ENCODE measurements around the gene TMEM200B.
"Not testable (repeated sequence)": the region's sequence is repeated elsewhere in the genome, so short reads cannot be mapped to it uniquely, and the experiment has no call there.

Gene TMEM200B

DNA sequence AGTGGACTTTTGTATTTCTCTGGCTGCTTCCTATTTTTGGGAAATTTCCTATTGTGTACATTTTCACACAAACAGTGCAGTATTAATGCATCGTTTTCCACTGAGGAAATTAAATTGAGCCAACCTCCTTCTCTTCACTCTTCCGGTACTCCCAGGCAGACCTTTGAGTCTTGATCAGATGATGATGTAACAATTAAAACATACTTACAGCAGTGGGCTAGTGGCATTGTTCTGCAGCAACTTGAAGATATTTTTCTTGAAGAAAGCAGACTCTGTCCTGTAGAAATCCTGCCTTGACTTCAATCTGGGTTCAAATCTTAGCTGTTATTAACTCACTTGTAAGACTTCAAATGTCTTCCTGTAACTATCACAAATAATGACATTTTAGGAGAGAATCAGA, 19.0 kb upstream of the TMEM200B start:
- TF ChIP-seq, protein P1, sequence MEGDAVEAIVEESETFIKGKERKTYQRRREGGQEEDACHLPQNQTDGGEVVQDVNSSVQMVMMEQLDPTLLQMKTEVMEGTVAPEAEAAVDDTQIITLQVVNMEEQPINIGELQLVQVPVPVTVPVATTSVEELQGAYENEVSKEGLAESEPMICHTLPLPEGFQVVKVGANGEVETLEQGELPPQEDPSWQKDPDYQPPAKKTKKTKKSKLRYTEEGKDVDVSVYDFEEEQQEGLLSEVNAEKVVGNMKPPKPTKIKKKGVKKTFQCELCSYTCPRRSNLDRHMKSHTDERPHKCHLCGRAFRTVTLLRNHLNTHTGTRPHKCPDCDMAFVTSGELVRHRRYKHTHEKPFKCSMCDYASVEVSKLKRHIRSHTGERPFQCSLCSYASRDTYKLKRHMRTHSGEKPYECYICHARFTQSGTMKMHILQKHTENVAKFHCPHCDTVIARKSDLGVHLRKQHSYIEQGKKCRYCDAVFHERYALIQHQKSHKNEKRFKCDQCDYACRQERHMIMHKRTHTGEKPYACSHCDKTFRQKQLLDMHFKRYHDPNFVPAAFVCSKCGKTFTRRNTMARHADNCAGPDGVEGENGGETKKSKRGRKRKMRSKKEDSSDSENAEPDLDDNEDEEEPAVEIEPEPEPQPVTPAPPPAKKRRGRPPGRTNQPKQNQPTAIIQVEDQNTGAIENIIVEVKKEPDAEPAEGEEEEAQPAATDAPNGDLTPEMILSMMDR (IDR thresholded peaks at IDR 0.05; ENCODE audit: control insufficient read depth, insufficient read depth, low read depth, low read length, missing control alignments): no peak
- DNase-seq (ENCODE audit: low read depth): no peak
- no peak overlapping the region for H3K4me3 ChIP-seq (ENCODE audit: control insufficient read depth, low read depth, low read length)

DNA sequence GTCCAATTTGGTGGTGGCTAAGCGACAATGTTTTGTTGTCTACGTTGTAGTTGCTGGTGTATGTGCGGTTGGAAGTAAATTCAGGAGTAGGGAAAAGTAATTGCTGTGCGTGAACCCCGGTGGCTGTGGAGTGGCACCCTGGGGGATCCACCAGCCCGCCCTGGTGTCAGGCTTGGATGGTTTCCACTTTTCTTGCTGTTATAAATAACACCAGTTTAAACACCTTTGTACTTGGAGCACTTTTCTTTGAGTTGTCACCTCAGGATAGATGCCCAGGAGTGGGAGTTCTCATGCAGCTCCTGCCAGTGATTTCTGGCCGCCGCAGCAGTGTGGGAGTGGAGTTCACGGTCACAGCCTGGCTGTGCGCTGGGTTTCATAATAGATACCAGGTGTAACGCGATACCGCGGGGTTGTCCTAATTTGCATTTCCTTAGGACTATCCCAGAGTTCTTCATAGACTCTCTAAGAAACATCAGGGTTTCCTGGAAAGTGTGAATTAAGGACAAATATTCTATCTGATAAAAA, 12.8 kb upstream of the TMEM200B start:
- TF ChIP-seq, protein P1 (IDR thresholded peaks at IDR 0.05; ENCODE audit: control insufficient read depth, insufficient read depth, low read depth, low read length, missing control alignments): no peak
- DNase-seq (ENCODE audit: low read depth): no peak
- no peak overlapping the region for H3K4me3 ChIP-seq (ENCODE audit: control insufficient read depth, low read depth, low read length)

DNA sequence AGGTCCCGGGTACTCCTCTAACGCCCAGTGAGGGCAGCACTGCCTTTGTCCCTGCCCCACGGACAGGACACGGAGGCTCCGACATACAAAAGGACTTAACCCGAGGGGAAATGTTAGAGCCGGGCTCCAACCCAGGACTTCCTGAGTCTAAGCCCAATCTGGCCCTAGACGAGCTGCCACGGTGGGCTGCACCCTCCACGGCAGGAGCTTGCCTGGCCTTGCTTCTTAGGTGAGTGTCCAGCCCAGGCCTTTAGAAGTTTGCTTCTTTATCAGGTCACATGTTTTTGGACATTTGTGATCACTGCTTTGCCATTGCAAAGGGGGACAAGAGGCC, 11.0 kb upstream of the TMEM200B start:
- no peak for DNase-seq (ENCODE audit: low read depth)
- no peak overlapping the region for H3K4me3 ChIP-seq (ENCODE audit: control insufficient read depth, low read depth, low read length)
- TF ChIP-seq, protein P1 (IDR thresholded peaks at IDR 0.05; ENCODE audit: control insufficient read depth, insufficient read depth, low read depth, low read length, missing control alignments): no peak

DNA sequence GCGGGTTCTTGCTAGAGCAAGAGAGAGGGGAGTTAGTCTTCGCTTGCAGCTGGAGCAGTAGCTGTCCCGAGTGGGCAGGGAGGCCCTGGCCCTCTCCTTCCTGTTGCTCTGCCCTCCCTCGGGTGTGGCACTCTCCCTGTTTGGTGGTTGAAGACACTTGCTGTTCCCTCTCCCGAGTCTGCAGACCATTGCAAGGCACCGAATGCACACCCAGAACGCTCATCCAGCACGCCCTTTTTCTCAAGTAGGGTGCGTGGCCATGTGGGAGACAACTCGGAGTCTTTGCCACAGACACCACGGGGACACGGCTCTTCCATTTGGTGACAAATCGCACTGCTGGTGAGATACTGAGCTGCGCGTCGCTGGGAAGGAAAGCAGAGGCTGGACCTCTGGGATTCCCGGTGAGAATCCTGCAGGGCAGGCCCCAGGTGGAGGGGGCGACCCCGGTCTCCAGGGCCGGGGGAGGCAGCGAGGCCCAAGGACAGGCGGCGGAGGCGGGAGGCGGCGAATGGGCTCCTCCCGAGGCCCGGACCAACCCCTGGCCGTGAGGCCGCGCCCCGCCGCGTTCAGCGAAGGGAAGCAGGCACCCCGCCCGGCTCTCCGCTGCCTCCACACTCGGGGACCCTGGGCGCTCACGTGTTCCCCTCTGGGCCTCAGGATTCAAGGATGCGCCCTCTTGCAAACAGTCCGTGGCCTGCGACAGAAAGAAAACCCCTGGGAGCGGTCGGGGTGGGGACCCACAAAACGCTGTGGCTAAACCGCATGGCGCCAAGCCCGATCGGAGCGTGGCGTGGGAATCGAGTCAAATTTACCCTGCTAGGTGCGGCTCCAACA, 10.4 kb upstream of the TMEM200B start:
- no peak overlapping the region for H3K4me3 ChIP-seq (ENCODE audit: control insufficient read depth, low read depth, low read length)
- DNase-seq (ENCODE audit: low read depth): no peak
- TF ChIP-seq, protein P1 (IDR thresholded peaks at IDR 0.05; ENCODE audit: control insufficient read depth, insufficient read depth, low read depth, low read length, missing control alignments): no peak

DNA sequence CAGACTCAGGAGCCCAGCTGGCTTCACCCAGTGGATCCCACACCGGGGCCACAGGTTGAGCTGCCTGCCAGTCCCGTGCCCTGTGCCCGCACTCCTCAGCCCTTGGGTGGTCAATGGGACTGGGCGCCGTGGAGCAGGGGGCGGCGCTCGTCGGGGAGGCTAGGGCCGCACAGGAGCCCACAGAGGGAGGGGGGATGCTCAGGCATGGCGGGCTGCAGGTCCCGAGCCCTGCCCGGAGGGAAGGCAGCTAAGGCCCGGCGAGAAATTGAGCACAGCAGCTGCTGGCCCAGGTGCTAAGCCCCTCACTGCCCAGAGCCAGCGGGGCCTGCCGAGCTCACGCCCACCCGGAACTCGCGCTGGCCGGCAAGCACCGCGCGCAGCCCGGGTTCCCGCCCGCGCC, 7.4 kb upstream of the TMEM200B start:
- not testable (repeated sequence) for H3K4me3 ChIP-seq (ENCODE audit: control insufficient read depth, low read depth, low read length); DNase-seq (ENCODE audit: low read depth)

DNA sequence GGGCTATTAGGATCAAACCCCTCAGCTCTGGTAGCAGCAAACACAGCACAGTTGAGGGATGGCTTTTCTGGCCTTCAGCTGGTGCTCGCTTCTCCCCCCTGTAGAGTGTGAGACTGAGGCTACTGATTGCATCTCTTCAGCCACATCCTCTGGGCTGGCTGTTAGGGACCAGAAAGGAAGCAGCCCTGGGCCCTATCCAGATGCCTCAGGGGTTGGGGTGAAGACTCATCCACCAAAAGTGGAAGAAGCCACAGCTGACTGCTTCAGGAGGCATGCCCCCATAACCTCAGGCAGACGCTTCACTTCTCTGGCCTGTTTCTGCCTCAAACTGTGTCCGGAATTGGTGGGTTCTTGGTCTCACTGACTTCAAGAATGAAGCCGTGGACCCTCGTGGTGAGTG, 6.2 kb upstream of the TMEM200B start:
- H3K4me3 ChIP-seq (ENCODE audit: control insufficient read depth, low read depth, low read length): no peak overlapping the region
- TF ChIP-seq, protein P1 (IDR thresholded peaks at IDR 0.05; ENCODE audit: control insufficient read depth, insufficient read depth, low read depth, low read length, missing control alignments): no peak
- DNase-seq (ENCODE audit: low read depth): no peak

DNA sequence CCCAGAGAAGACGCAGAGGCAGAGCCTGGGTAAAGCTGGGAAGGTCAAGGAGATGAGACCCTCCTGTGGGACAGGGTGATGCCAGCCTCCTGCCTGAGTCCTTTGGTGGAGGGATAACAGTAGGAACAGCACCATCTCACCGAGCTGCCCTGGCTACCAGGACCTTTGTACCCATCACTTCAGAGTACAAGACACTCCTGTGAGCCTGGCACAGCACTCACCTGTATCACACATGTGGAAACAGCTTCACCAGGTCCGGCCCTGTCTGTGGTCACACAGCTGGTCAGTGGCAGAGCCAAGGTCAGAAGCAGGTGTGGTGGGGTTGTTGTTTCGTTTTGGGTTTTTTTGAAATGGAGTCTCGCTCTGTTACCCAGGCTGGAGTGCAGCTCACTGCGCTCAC, 5.0 kb upstream of the TMEM200B start:
- DNase-seq (ENCODE audit: low read depth): no peak
- H3K4me3 ChIP-seq (ENCODE audit: control insufficient read depth, low read depth, low read length): no peak overlapping the region
- TF ChIP-seq, protein P1 (IDR thresholded peaks at IDR 0.05; ENCODE audit: control insufficient read depth, insufficient read depth, low read depth, low read length, missing control alignments): no peak

All from AG09309 (cell line).